ENCODE measurements around the gene OR56B1. TPM values are rescaled to one million over a fixed set of nuclear protein-coding genes. Genes with fewer than 3 reads are reported as not detected.

The OR56B1 gene
- total and polyA plus RNA-seq, 2 donors (not counting 1 experiment from before 2014, with no cell fraction given), result 0.61 to 1.4 TPM

DNA sequence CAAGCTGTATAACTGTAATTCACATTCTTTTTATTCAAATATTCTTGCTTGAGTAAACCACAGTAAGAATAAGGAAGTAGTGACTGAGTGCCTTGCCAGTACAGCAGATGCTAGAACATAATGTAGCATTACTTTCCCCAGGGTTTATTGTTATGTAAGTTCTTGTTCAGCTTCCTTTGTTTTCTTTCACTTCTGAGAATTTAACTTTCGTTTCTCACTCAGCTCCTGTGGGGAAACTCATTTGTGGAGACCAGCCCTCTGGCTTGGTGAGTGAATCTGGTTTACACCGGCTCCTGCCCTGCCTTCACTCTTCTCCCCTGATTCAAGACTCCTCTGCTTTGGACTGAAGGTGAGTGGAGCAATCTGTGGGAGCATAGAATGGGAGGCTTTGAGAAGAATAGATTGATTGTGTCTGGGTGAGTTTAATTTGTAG is 46.7 kb upstream of the OR56B1 start, which contains the start of gene TRIM22:
Gene TRIM22 (plus strand): TSS at position 240 of the 433 bp plus-strand sequence. CDS start 6,443 bp downstream, outside the sequence.
- peak within 1 kb of the TSS; percentile 78 for H3K4me2 ChIP-seq (replicated peaks; ENCODE audit: low read depth, low read length, poor library complexity, severe bottlenecking)
- peaks cover 31 to 43% of the 10 kb centered on the region in 2 donors for H3K4me1 ChIP-seq (ENCODE audit: control insufficient read depth in 2 of 2, insufficient read depth in 2 of 2, low read length in 2 of 2)
- H3K9ac ChIP-seq (ENCODE audit: low read length), result peak within 1 kb of the TSS; percentile 90
- no peaks in the 10 kb centered on the region for H3K9me3 ChIP-seq (ENCODE audit: control extremely low read depth in 1 of 3, control insufficient read depth in 2 of 3, insufficient read depth in 1 of 3, low read length in 2 of 3)
- no CpG with 5 or more reads among the region's 2 CpGs for WGBS (ENCODE audit: insufficient coverage)
- peaks cover 3 to 13% of the 10 kb centered on the region in 2 experiments for H3K36me3 ChIP-seq (replicated peaks in 1 of 2; ENCODE audit: control extremely low read depth in 1 of 2, control insufficient read depth in 1 of 2, extremely low read depth in 1 of 2, insufficient read depth in 2 of 2, low read length in 1 of 2)
- peak within 1 kb of the TSS; percentile 79 to 89 (median 84) for H3K4me3 ChIP-seq (ENCODE audit: control extremely low read depth in 1 of 5, extremely low read depth in 1 of 5, insufficient read depth in 1 of 5, low read depth in 2 of 5, low read length in 4 of 5)
- ChIA-PET POLR2A (interaction anchor here (0.6 to 2.4 kb wide), 5 partner anchors 11 to 101 kb away, joined by 3 to 9 read pairs (median 3); no protein-coding TSS in a partner anchor), CTCF (interaction anchor here (1.0 to 4.4 kb wide), 6 partner anchors 11 to 118 kb away, joined by 3 to 42 read pairs (median 7); no protein-coding TSS in a partner anchor)
- peak within 1 kb of the TSS; percentile 89 to 92 for H3K27ac ChIP-seq (ENCODE audit: low read length in 2 of 2)
- H4K20me1 ChIP-seq (ENCODE audit: control insufficient read depth, insufficient read depth, low read length, poor library complexity, severe bottlenecking), result peaks cover 9% of the 10 kb centered on the region
- DNase-seq (peak; percentile 86), ATAC-seq (ENCODE audit: low read depth) (peak; percentile 70)
- Mint-ChIP-seq H3K4me3 (peak within 1 kb of the TSS; percentile 94), H3K9me3 (ENCODE audit: insufficient read depth) (no peaks in the 10 kb centered on the region), H3K4me1 (peaks cover 47% of the 10 kb centered on the region), H3K27me3 (no peaks in the 10 kb centered on the region), H3K27ac (peak within 1 kb of the TSS; percentile 93)
- intact Hi-C loops (cut with micrococcal nuclease), result loop anchor here (1.0 to 10.0 kb wide), 3 partner anchors 11 to 795 kb away; partner anchors contain the start of genes ARFIP2, TIMM10B and TRIM34
- H2AFZ ChIP-seq (ENCODE audit: insufficient read depth, low read depth, low read length, poor library complexity, severe bottlenecking), result peak within 1 kb of the TSS; percentile 67
- TF ChIP-seq EZH2 (IDR thresholded peaks at IDR 0.05; ENCODE audit: borderline replicate concordance, insufficient read depth, low read depth, low read length, poor library complexity, severe bottlenecking), result no peak
- TF ChIP-seq, protein P1, sequence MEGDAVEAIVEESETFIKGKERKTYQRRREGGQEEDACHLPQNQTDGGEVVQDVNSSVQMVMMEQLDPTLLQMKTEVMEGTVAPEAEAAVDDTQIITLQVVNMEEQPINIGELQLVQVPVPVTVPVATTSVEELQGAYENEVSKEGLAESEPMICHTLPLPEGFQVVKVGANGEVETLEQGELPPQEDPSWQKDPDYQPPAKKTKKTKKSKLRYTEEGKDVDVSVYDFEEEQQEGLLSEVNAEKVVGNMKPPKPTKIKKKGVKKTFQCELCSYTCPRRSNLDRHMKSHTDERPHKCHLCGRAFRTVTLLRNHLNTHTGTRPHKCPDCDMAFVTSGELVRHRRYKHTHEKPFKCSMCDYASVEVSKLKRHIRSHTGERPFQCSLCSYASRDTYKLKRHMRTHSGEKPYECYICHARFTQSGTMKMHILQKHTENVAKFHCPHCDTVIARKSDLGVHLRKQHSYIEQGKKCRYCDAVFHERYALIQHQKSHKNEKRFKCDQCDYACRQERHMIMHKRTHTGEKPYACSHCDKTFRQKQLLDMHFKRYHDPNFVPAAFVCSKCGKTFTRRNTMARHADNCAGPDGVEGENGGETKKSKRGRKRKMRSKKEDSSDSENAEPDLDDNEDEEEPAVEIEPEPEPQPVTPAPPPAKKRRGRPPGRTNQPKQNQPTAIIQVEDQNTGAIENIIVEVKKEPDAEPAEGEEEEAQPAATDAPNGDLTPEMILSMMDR (IDR thresholded peaks at IDR 0.05), result no peak
- no peaks in the 10 kb centered on the region for H3K27me3 ChIP-seq (replicated peaks in 1 of 4; ENCODE audit: control extremely low read depth in 1 of 4, control insufficient read depth in 3 of 4, insufficient read depth in 4 of 4, low read length in 3 of 4)
- H3K79me2 ChIP-seq (ENCODE audit: control insufficient read depth, insufficient read depth, low read length), result peaks cover 86% of the 10 kb centered on the region

DNA sequence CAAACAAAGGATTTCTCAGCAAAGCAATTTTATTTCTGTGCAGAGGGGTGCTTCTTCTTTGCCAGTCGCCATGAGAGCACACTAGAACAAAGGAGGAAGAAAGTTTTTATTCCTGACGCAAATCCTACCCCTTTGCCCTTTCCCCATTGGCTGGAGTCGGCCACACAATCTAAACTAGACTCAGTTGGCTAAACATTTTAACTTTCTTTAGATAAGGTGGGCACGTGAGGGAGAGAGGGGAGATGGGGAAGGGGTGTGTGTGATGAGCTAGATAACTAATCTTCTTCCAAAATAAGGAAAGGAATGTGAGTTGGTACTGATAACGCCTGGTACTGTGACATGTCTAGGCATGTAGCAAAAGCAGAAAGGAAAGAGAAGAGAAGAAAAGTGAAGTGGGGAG is 46.0 kb upstream of the OR56B1 start:
- peak; percentile 19 for DNase-seq
- POLR2A ChIA-PET, result interaction anchor here (0.6 to 2.4 kb wide), 6 partner anchors 10 to 101 kb away, joined by 3 to 9 read pairs (median 4); no protein-coding TSS in a partner anchor
- peaks cover 34 to 44% of the 10 kb centered on the region in 2 donors for H3K4me1 ChIP-seq (ENCODE audit: control insufficient read depth in 2 of 2, insufficient read depth in 2 of 2, low read length in 2 of 2)

More for the DNA sequence above, 46.0 kb upstream of the OR56B1 start:
- H3K27me3 Mint-ChIP-seq, result no peaks in the 10 kb centered on the region
- H4K20me1 ChIP-seq (ENCODE audit: control insufficient read depth, insufficient read depth, low read length, poor library complexity, severe bottlenecking), result peaks cover 16% of the 10 kb centered on the region
- H3K4me3 Mint-ChIP-seq, result peak overlapping the region; percentile 94
- ATAC-seq (ENCODE audit: low read depth), result no peak
- peaks cover 7 to 18% of the 10 kb centered on the region in 2 experiments for H3K36me3 ChIP-seq (replicated peaks in 1 of 2; ENCODE audit: control extremely low read depth in 1 of 2, control insufficient read depth in 1 of 2, extremely low read depth in 1 of 2, insufficient read depth in 2 of 2, low read length in 1 of 2)
- peaks cover 88% of the 10 kb centered on the region for H3K79me2 ChIP-seq (ENCODE audit: control insufficient read depth, insufficient read depth, low read length)
- no peaks in the 10 kb centered on the region for H3K9me3 ChIP-seq (ENCODE audit: control extremely low read depth in 1 of 3, control insufficient read depth in 2 of 3, insufficient read depth in 1 of 3, low read length in 2 of 3)
- peak overlapping the region; percentile 67 for H2AFZ ChIP-seq (ENCODE audit: insufficient read depth, low read depth, low read length, poor library complexity, severe bottlenecking)
- H3K4me1 Mint-ChIP-seq, result peaks cover 47% of the 10 kb centered on the region
- peak overlapping the region; percentile 89 to 92 for H3K27ac ChIP-seq (ENCODE audit: low read length in 2 of 2)
- peak overlapping the region; percentile 79 to 89 (median 84) for H3K4me3 ChIP-seq (ENCODE audit: control extremely low read depth in 1 of 5, extremely low read depth in 1 of 5, insufficient read depth in 1 of 5, low read depth in 2 of 5, low read length in 4 of 5)
- H3K27ac Mint-ChIP-seq, result peak overlapping the region; percentile 93
- WGBS (ENCODE audit: insufficient coverage), result no CpG with 5 or more reads among the region's 5 CpGs
- no peaks in the 10 kb centered on the region for H3K27me3 ChIP-seq (replicated peaks in 1 of 4; ENCODE audit: control extremely low read depth in 1 of 4, control insufficient read depth in 3 of 4, insufficient read depth in 4 of 4, low read length in 3 of 4)
- CTCF ChIA-PET, result interaction anchor here (1.2 to 4.4 kb wide), 5 partner anchors 10 to 117 kb away, joined by 4 to 42 read pairs (median 7); no protein-coding TSS in a partner anchor
- no peaks in the 10 kb centered on the region for H3K9me3 Mint-ChIP-seq (ENCODE audit: insufficient read depth)
- TF ChIP-seq, protein P1 (IDR thresholded peaks at IDR 0.05), result no peak
- no peak for TF ChIP-seq EZH2 (IDR thresholded peaks at IDR 0.05; ENCODE audit: borderline replicate concordance, insufficient read depth, low read depth, low read length, poor library complexity, severe bottlenecking)
- intact Hi-C loops (cut with micrococcal nuclease), result no loop called here
- peak overlapping the region; percentile 90 for H3K9ac ChIP-seq (ENCODE audit: low read length)
- peak overlapping the region; percentile 78 for H3K4me2 ChIP-seq (replicated peaks; ENCODE audit: low read depth, low read length, poor library complexity, severe bottlenecking)

All from B cell (primary cell).